Activated gamma-delta T cell (primary cell): ENCODE measurements around the gene IRF7.

Source experiments
- DNase-seq: peaks from one replicate; lab custom pipeline; 2025; lab: John Stamatoyannopoulos, UW

Gene IRF7

GRCh38 chr11:563812-564578 lies 51.8 kb downstream of the IRF7 start:
- DNase-seq = no peak

DNA sequence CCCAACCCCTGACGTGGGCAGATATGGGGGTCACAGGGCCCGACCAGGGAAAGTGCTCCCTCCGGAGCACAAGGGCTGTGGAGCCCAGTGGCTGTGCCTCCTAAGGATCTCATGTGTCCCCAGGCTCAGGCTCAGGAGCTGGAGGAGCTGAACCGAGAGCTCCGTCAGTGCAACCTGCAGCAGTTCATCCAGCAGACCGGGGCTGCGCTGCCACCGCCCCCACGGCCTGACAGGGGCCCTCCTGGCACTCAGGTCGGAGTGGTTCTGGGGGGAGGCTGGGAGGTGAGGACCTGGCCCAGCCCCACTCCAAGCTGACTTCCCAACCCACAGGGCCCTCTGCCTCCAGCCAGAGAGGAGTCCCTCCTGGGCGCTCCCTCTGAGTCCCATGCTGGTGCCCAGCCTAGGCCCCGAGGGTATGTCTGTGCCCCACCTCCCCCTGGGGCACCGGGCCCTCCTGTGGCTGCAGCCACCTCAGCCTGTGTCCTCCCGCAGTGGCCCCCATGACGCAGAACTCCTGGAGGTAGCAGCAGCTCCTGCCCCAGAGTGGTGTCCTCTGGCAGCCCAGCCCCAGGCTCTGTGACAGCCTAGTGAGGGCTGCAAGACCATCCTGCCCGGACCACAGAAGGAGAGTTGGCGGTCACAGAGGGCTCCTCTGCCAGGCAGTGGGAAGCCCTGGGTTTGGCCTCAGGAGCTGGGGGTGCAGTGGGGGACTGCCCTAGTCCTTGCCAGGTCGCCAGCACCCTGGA lies 52.5 kb downstream of the IRF7 start:
- DNase-seq = no peak
